ENCODE data around the gene DSC2. TPM values are rescaled to one million over a fixed set of nuclear protein-coding genes. Genes with fewer than 3 reads are reported as not detected.
A peak's percentile ranks its signal among the peaks of the same experiment; 100 is the strongest.
"Not testable (repeated sequence)": the region's sequence is repeated elsewhere in the genome, so short reads cannot be mapped to it uniquely, and the experiment has no call there.

The DSC2 gene
- polyA plus RNA-seq, 3 donors = 35.1 to 47.5 (median 39.8) TPM

- DNase-seq = no peak
Measured at GRCh38 chr18:31046916-31047315, 55.3 kb downstream of the DSC2 start.

DNA sequence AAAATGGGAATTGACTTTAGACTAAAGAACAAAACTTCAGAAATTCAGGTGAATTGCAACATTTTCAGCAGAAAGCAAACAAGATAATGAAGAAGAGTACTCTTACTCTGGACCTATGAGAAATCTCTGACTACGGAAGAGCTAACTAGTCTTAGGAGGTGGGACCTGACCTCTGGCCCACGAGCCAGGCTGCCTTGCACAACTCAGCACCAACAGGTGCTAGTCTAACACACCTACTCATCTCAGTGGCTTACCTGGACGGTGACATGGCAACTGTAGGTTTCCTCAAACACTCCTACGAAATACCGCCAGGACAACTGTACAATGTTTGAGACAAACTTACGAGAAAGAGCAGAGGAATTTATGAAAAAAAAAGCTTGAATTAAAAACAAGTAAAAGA, 56.6 kb downstream of the DSC2 start:
- no peak for DNase-seq

GRCh38 chr18:31044926-31045325, 57.3 kb downstream of the DSC2 start:
- no peak for DNase-seq

- DNase-seq = no peak
Measured at GRCh38 chr18:31043709-31044108, 58.5 kb downstream of the DSC2 start.

GRCh38 chr18:31042406-31043181, 59.6 kb downstream of the DSC2 start, which contains the start of gene DSC3:
Gene DSC3, minus strand, starts transcription at chr18:31042742. Its CDS starts 82 bp downstream, at chr18:31042660.
- DNase-seq = peak; percentile 37

- DNase-seq = no peak
Measured at GRCh38 chr18:31042084-31042405, 60.2 kb downstream of the DSC2 start.

DNA sequence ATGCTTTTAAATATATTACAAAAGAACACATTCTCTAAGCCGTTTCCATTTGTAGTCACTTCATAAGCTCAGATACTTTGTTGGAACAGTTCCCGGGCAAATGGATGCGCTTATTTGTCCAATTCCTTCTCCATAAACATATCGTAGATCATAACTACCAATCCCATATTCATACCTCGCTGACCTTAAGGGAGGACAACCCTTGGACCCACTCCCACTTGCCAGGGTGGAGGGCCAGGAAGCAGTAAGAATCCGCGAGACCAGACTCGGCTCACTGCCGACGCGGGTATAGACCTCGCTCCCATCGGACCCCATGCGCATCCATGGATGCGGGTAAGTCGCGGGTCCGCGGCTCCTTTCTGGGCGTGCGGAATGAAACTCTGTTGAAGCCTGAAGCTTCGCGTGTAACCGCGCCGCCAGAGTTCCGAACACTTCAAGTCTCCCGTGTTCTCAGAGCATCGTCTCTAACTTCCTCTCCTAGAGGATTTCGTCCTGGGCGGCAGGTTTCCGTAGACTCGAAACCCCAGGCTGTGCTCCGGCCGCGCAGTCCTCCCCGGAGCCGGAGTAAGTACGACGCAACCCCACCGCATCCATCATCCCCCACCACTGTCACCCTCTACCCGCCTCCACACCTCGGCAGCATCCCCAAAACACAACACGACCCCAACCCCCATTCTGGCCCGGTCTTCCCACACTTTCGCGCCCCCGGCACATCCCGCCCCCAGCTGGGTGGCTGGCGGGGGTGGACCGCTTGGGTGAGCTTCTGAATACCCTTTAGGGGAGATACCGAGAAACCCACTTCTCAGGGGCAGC, 60.7 kb downstream of the DSC2 start:
- DNase-seq = peak; percentile 37

DNA sequence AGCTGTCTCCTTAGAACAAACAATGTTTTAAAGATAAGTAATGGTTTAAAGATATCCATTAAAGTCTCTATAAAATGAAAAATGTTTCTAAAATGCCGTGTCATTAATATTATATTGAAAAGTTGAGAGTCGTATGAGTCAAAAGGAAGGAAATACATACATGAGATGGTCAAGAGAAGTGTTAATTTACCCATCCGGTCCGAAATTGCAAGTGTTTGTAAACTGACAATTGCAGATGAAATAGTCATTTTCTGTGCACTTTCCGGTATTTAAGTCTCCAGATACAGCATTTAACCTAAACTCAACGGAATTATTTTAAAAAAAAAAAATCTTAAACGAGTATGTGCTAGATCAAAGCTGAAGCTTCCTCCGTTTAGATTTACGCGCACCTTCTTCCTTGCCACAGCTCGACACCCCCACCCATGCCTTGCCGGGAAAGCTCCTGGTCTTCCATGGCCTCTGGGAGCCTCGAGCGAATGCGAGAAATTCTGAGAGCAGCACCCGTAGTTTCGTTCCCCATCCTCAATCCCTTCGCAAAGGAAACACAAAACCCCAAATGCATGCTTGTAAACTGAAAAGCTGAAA, 61.4 kb downstream of the DSC2 start:
- DNase-seq = no peak

GRCh38 chr18:31039426-31039825, 62.8 kb downstream of the DSC2 start:
- no peak for DNase-seq

DNA sequence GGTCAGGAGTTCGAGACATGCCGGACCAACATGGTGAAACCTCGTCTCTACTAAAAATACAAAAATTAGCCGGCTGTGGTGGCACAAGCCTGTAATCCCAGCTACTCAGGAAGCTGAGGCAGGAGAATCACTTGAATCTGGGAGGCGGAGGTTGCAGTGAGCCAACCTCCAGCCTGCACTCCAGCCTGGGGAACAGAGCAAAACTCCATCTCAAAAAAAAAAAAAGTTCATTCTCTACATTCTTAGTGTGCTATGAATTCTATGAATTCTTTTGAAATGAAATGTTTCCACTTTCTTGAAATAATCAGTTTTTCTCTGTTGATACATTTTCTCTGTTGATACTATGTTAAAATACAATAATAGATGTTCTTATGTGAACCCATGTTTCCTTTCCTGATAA, 64.5 kb downstream of the DSC2 start:
- not testable (repeated sequence) for DNase-seq

DNA sequence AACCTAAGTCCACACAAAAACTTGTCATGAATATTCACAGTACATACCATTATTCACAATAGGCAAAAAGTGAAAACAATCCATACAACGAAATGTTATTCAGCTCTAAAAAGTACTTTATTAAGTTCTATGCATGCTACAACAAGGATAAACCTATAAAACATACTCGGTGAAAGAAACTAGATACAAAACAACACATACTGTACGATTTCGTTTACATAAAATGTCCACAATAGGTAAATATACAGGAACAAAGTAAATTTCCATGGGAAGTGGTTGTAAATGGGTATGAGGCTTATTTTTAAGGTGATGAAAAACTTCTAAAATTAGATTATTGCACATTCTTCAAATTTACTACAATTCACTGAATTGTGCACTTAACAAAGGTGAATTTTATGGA, 67.7 kb downstream of the DSC2 start:
- no peak for DNase-seq

GRCh38 chr18:31030574-31031278, 71.5 kb downstream of the DSC2 start:
- no peak for DNase-seq

- no peak for DNase-seq
Measured at GRCh38 chr18:31015715-31016434, 86.3 kb downstream of the DSC2 start.

DNA sequence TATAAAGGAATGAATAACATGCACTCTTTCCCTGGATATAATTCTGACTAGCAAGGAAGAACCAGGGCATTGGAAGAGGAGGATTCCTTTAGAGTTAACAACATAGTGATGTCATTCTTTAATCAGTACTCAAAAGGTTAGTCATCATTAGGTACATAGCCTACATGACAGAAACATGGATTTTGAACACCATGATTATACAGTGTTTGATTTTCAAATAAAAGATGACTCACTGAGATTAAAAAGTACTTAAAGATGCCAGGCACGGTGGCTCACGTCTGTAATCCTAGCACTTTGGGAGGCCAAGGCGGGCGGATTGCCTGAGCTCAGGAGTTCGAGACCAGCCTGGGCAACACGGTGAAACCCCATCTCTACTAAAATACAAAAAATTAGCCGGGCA, 90.8 kb downstream of the DSC2 start:
- not testable (repeated sequence) for DNase-seq

- DNase-seq = no peak
Measured at GRCh38 chr18:31010601-31011000, 91.6 kb downstream of the DSC2 start.

Other genes starting within 250 kb of the DSC2 start
- gene DSC3, start 59.7 kb downstream of the DSC2 start, polyA plus RNA-seq (ENCODE audit: insufficient read length in 3 of 3) = 1 to 10 TPM; 2.2 to 3.7 (median 2.6) TPM
- gene DSC1, start 60.4 kb upstream of the DSC2 start, polyA plus RNA-seq (ENCODE audit: insufficient read length in 3 of 3) = 1 to 10 TPM; 1.7 to 2.0 (median 1.8) TPM
- gene DSG1, start 215.7 kb upstream of the DSC2 start, polyA plus RNA-seq (ENCODE audit: insufficient read length in 3 of 3) = under 1 TPM; 0.09 to 0.12 (median 0.10) TPM